ENCODE measurements around the gene PRR14L. TPM values are rescaled to one million over a fixed set of nuclear protein-coding genes. Genes with fewer than 3 reads are reported as not detected.
A peak's percentile ranks its signal among the peaks of the same experiment; 100 is the strongest.

The PRR14L gene
- total RNA-seq, 6 donors from 2014 or later = 23.7 to 57.6 (median 40.6) TPM

- Histone ChIP-seq H3K4me1 (peaks cover 11 to 58% (median 47%) of the 10 kb centered on the region in 4 donors), H3K27me3 (no peaks in the 10 kb centered on the region), H3K9me3 (no peaks in the 10 kb centered on the region), H3K36me3 (no peaks in the 10 kb centered on the region), H3K4me3 (peak overlapping the region in 3 of 4 donors; percentile 27 to 46 (median 34)), H3K27ac (peak overlapping the region; percentile 88 to 93 (median 89))
- WGBS, 2 donors = 53 to 57% methylated on average over 10 to 15 of the region's 15 CpGs
- peak in 1 of 4 donors; percentile 31 for TF ChIP-seq POLR2A (IDR thresholded peaks at IDR 0.05)
- no peak for TF ChIP-seq POLR2AphosphoS5 (IDR thresholded peaks at IDR 0.05)
- ATAC-seq (ENCODE audit: low FRiP score in 2 of 2) = peak; percentile 82 to 85
- peak; percentile 55 to 78 for DNase-seq
These were observed 111.9 kb downstream of the PRR14L start for GRCh38 chr22:31637891-31638618.

- TF ChIP-seq CTCF (IDR thresholded peaks at IDR 0.05) (peak in 1 of 6 experiments; percentile 6), POLR2A (IDR thresholded peaks at IDR 0.05) (peak in 1 of 4 donors; percentile 12), POLR2AphosphoS5 (IDR thresholded peaks at IDR 0.05) (no peak), EP300 (IDR thresholded peaks at IDR 0.05) (no peak)
- Histone ChIP-seq H3K4me3 (peak overlapping the region in 3 of 4 donors; percentile 27 to 46 (median 34)), H3K4me1 (peaks cover 11 to 60% (median 43%) of the 10 kb centered on the region in 4 donors), H3K9me3 (no peaks in the 10 kb centered on the region), H3K27me3 (no peaks in the 10 kb centered on the region), H3K36me3 (no peaks in the 10 kb centered on the region), H3K27ac (peak overlapping the region; percentile 88 to 93 (median 89))
- DNase-seq (peak in 1 of 2 donors; percentile 78), ATAC-seq (ENCODE audit: low FRiP score in 2 of 2) (peak; percentile 54 to 63)
- 51 to 70% methylated on average over 10 of the region's 10 CpGs for WGBS, 2 donors
These were observed 112.5 kb downstream of the PRR14L start for GRCh38 chr22:31637447-31637890.

- H3K9me3 ChIP-seq = no peaks in the 10 kb centered on the region
- no peaks in the 10 kb centered on the region for H3K27me3 ChIP-seq
- H3K4me3 ChIP-seq = no peak overlapping the region
- peak in 1 of 2 donors; percentile 81 for DNase-seq
- H3K4me1 ChIP-seq = peaks cover 15 to 76% (median 45%) of the 10 kb centered on the region in 4 donors
- 81 to 86% methylated on average over 12 to 13 of the region's 13 CpGs for WGBS, 2 donors
- TF ChIP-seq CTCF (IDR thresholded peaks at IDR 0.05) (no peak), POLR2A (IDR thresholded peaks at IDR 0.05) (no peak), POLR2AphosphoS5 (IDR thresholded peaks at IDR 0.05) (peak in 1 of 2 donors; percentile 29), EP300 (IDR thresholded peaks at IDR 0.05) (peak in 1 of 4 donors; percentile 23)
- H3K36me3 ChIP-seq = no peaks in the 10 kb centered on the region
- peak in 1 of 2 donors; percentile 34 for ATAC-seq (ENCODE audit: low FRiP score in 2 of 2)
- peak overlapping the region; percentile 10 to 47 (median 24) for H3K27ac ChIP-seq
These were observed 114.2 kb downstream of the PRR14L start for GRCh38 chr22:31635638-31636306.

- ATAC-seq (ENCODE audit: low FRiP score in 2 of 2) = no peak
- Histone ChIP-seq H3K4me1 (peaks cover 42 to 81% (median 54%) of the 10 kb centered on the region in 4 donors), H3K9me3 (no peaks in the 10 kb centered on the region), H3K4me3 (peak overlapping the region in 3 of 4 donors; percentile 68 to 84 (median 73)), H3K36me3 (no peaks in the 10 kb centered on the region), H3K27me3 (no peaks in the 10 kb centered on the region), H3K27ac (peak overlapping the region; percentile 89 to 98 (median 95))
- WGBS, 2 donors = 76 to 79% methylated on average over 5 to 9 of the region's 9 CpGs
- no peak for DNase-seq
- TF ChIP-seq CTCF (IDR thresholded peaks at IDR 0.05) (no peak), POLR2AphosphoS5 (IDR thresholded peaks at IDR 0.05) (no peak), POLR2A (IDR thresholded peaks at IDR 0.05) (no peak), EP300 (IDR thresholded peaks at IDR 0.05) (no peak)
These were observed 118.5 kb downstream of the PRR14L start for GRCh38 chr22:31631436-31631835.

Small RNAs within 50 kb of the gene (small RNA-seq; reads per million reads assigned to genes)
- gene RN7SL20P = 0 reads per million in 4 donors

Other genes starting within 250 kb of the PRR14L start
- 10 to 100 TPM; 18.4 to 81.8 (median 53.9) TPM for gene PISD, start 87.9 kb downstream of the PRR14L start, total RNA-seq
- 10 to 100 TPM; 10.9 to 31.4 (median 24.4) TPM for gene DEPDC5, start 3.9 kb upstream of the PRR14L start, total RNA-seq
- gene YWHAH, start 194.4 kb upstream of the PRR14L start, total RNA-seq = 100 to 1,000 TPM in 5 of 6 donors, 10 to 100 TPM in 1; 46.1 to 208 (median 164) TPM

Data from upper lobe of left lung (tissue), 6 donors.